Colonic mucosa (tissue), 4 donors: Measurements from ENCODE around the gene GSE1. TPM values are rescaled to one million over a fixed set of nuclear protein-coding genes. Genes with fewer than 3 reads are reported as not detected.

Source experiments
- DNase-seq: peaks from one replicate; pipeline ENCODE4 v3.0.0-alpha.2; 2020
- H3K27ac ChIP-seq: fragments of 200-600 bp; one replicate; pipeline ENCODE4 v1.8.0; 2021
- H3K27me3 ChIP-seq: fragments of 200-600 bp; one replicate; pipeline ENCODE4 v1.8.0; 2021
- H3K36me3 ChIP-seq: fragments of 200-600 bp; one replicate; pipeline ENCODE4 v1.8.0; 2021
- H3K4me1 ChIP-seq: fragments of 200-600 bp; one replicate; pipeline ENCODE4 v1.8.0; 2021; ENCODE audit warnings: mild to moderate bottlenecking
- H3K4me3 ChIP-seq: fragments of 200-600 bp; one replicate; pipeline ENCODE4 v1.8.0; 2021
- H3K9ac ChIP-seq, 2 donors: one replicate each; pipeline ENCODE4 v1.7.0; 2013; ENCODE audit warnings: control low read depth in 2 of 2, low read depth in 2 of 2, low read length in 2 of 2
- H3K9me3 ChIP-seq: fragments of 200-600 bp; one replicate; pipeline ENCODE4 v1.8.0; 2021
- CTCF ChIP-seq: fragments of 200-600 bp; IDR thresholded peaks from one replicate; pipeline ENCODE4 v1.8.0; 2022; ENCODE audit warnings: antibody characterized with exemption, mild to moderate bottlenecking
- intact Hi-C: fragments of 100-400 bp; cut with DNase I; formaldehyde crosslinking; loops from one replicate; pipeline ENCODE4 v1.14.1; 2022
- total RNA-seq, 2 donors: library from RNA; stranded (reverse); fragmentation: NEBNext Ultra II Directional in 1 of 2; extraction: Animal tissue kit (Norgen Biotek cat#: 25700) in 1 of 2; gene quantifications; one replicate each; pipeline ENCODE4 v1.2.1, GENCODE V29; 2021
- donor health status: healthy.
- donor health status: DM: no; HTN: no; CAD: no.
- donor health status: DM: no; HTN: no; CAD: no.

Gene GSE1
- total RNA-seq, 2 donors from 2014 or later: 79.2 to 103 TPM

GRCh38 chr16:85670840-85671239, 57.7 kb downstream of the GSE1 start:
- Histone ChIP-seq H3K9ac (no peak overlapping the region), H3K4me3 (no peak overlapping the region), H3K36me3 (peaks cover 24% of the 10 kb centered on the region), H3K27ac (no peak overlapping the region), H3K9me3 (no peaks in the 10 kb centered on the region), H3K4me1 (no peaks in the 10 kb centered on the region), H3K27me3 (no peaks in the 10 kb centered on the region)
- TF ChIP-seq CTCF: no peak
- intact Hi-C loops: no loop called here
- no peak for DNase-seq

- H3K4me1 ChIP-seq: no peaks in the 10 kb centered on the region
- no peaks in the 10 kb centered on the region for H3K27me3 ChIP-seq
- no peak overlapping the region for H3K27ac ChIP-seq
- intact Hi-C loops: no loop called here
- H3K9ac ChIP-seq: peak overlapping the region in 1 of 2 donors; percentile 49
- DNase-seq: no peak
- H3K9me3 ChIP-seq: no peaks in the 10 kb centered on the region
- H3K4me3 ChIP-seq: no peak overlapping the region
- peaks cover 11% of the 10 kb centered on the region for H3K36me3 ChIP-seq
- TF ChIP-seq CTCF: no peak
Observed at GRCh38 chr16:85673529-85674417, 60.7 kb downstream of the GSE1 start.

GRCh38 chr16:85674418-85674755, 61.3 kb downstream of the GSE1 start:
- Histone ChIP-seq H3K4me1 (no peaks in the 10 kb centered on the region), H3K27ac (peak overlapping the region; percentile 2), H3K36me3 (peaks cover 5% of the 10 kb centered on the region), H3K9me3 (no peaks in the 10 kb centered on the region), H3K9ac (no peak overlapping the region), H3K27me3 (no peaks in the 10 kb centered on the region), H3K4me3 (no peak overlapping the region)
- intact Hi-C loops: no loop called here
- no peak for TF ChIP-seq CTCF
- DNase-seq: no peak

GRCh38 chr16:85674828-85675227, 61.7 kb downstream of the GSE1 start:
- H3K9me3 ChIP-seq: no peaks in the 10 kb centered on the region
- no peak for TF ChIP-seq CTCF
- peaks cover 5% of the 10 kb centered on the region for H3K36me3 ChIP-seq
- H3K27ac ChIP-seq: peak overlapping the region; percentile 2
- no peak overlapping the region for H3K9ac ChIP-seq
- H3K4me3 ChIP-seq: no peak overlapping the region
- H3K27me3 ChIP-seq: no peaks in the 10 kb centered on the region
- intact Hi-C loops: loop anchor here (5.0 kb wide), 1 partner anchor 42 kb away; no protein-coding TSS in a partner anchor
- no peaks in the 10 kb centered on the region for H3K4me1 ChIP-seq
- no peak for DNase-seq

GRCh38 chr16:85675251-85675874, 62.2 kb downstream of the GSE1 start:
- no peak for DNase-seq
- Histone ChIP-seq H3K27me3 (no peaks in the 10 kb centered on the region), H3K4me3 (no peak overlapping the region), H3K36me3 (peaks cover 5% of the 10 kb centered on the region), H3K27ac (no peak overlapping the region), H3K9ac (no peak overlapping the region), H3K9me3 (no peaks in the 10 kb centered on the region), H3K4me1 (no peaks in the 10 kb centered on the region)
- intact Hi-C loops: loop anchor here (5.0 kb wide), 1 partner anchor 42 kb away; no protein-coding TSS in a partner anchor
- no peak for TF ChIP-seq CTCF
